Kidney (tissue), 14 donors: ENCODE data around the gene IL22. TPM values are rescaled to one million over a fixed set of nuclear protein-coding genes. Genes with fewer than 3 reads are reported as not detected.
A peak's percentile ranks its signal among the peaks of the same experiment; 100 is the strongest.

ENCODE experiments used
- DNase-seq, 5 donors: peaks; one replicate each; pipeline ENCODE4 v3.0.0-alpha.2; 2013 to 2020
- FAIRE-seq: peaks from 2 replicates; lab custom pipeline; 2012; peaks lifted over from hg19 to GRCh38; lab: Jason Lieb, UNC
- H3K27ac ChIP-seq, 2 donors: one replicate each; pipeline ENCODE4 v1.7.0; 2013; ENCODE audit warnings: low read depth in 2 of 2, low read length in 2 of 2, inconsistent platforms in 1 of 2
- H3K27me3 ChIP-seq: one replicate; pipeline ENCODE4 v1.7.1; 2013; ENCODE audit warnings: low read length, inconsistent platforms; ENCODE audit not compliant: control insufficient read depth, insufficient read depth
- H3K36me3 ChIP-seq, 3 donors: one replicate each; pipeline versions ENCODE4 v1.7.0 to v1.7.1; 2013; ENCODE audit warnings: low read length in 3 of 3, control low read depth in 1 of 3, inconsistent platforms in 1 of 3; ENCODE audit not compliant: insufficient read depth in 3 of 3, control insufficient read depth in 2 of 3
- H3K4me1 ChIP-seq, 3 donors: one replicate each; pipeline versions ENCODE4 v1.7.0 to v1.7.1; 2013; ENCODE audit warnings: low read length in 3 of 3, inconsistent platforms in 1 of 3, low read depth in 1 of 3; ENCODE audit not compliant: control insufficient read depth in 2 of 3, insufficient read depth in 2 of 3
- H3K4me3 ChIP-seq, 3 donors: one replicate each; pipeline versions ENCODE4 v1.7.0 to v1.8.1; 2013; ENCODE audit warnings: low read length in 3 of 3, control low read depth in 1 of 3, inconsistent platforms in 1 of 3
- H3K9ac ChIP-seq, 3 donors: one replicate each; pipeline versions ENCODE4 v1.7.0 to v1.7.1; 2013; ENCODE audit warnings: low read length in 3 of 3, control low read depth in 1 of 3, inconsistent platforms in 1 of 3
- H3K9me3 ChIP-seq, 3 donors: one replicate each; pipeline versions ENCODE4 v1.7.0 to v1.7.1; 2013; ENCODE audit warnings: low read length in 3 of 3, control low read depth in 1 of 3, inconsistent platforms in 1 of 3; ENCODE audit not compliant: control insufficient read depth in 2 of 3, insufficient read depth in 1 of 3
- intact Hi-C: fragments of 100-400 bp; cut with DNase I; formaldehyde crosslinking; loops from one replicate; pipeline ENCODE4 v1.11.1; 2022
- polyA plus RNA-seq: library from polyadenylated mRNA; stranded (reverse); fragments of 350-450 nt; fragmentation: Illumina TruSeq; extraction: RNeasy Lipid Tissue Mini Kit (QIAGEN cat#74804); gene quantifications from one replicate; pipeline ENCODE4 v1.2.3, GENCODE V29; 2014; ENCODE audit warnings: low read depth, low replicate concordance; ENCODE audit not compliant: insufficient read depth
- total RNA-seq: library from RNA; stranded (reverse); fragmentation: NEBNext Ultra II Directional; extraction: Animal tissue kit (Norgen Biotek cat#: 25700); gene quantifications from one replicate; pipeline ENCODE4 v1.2.1, GENCODE V29; 2021
- TF ChIP-seq, protein P1 (sequence below): IDR thresholded peaks from 3 replicates; pipeline ENCODE4 v1.5.1; 2012; ENCODE audit warnings: mild to moderate bottlenecking, moderate library complexity, borderline replicate concordance; ENCODE audit not compliant: insufficient read depth; ENCODE audit errors: extremely low read depth
- donor health status: control.
- donor health status: control.
- donor health status: control.
- donor health status: control.
- donor health status: control.
- donor health status: DM: yes; HTN: yes; CAD: no.
- donor health status: Normal renal cell carcinoma (clear cell type).

The IL22 gene
- total and polyA plus RNA-seq, 2 donors from 2014 or later, result not detected

DNA sequence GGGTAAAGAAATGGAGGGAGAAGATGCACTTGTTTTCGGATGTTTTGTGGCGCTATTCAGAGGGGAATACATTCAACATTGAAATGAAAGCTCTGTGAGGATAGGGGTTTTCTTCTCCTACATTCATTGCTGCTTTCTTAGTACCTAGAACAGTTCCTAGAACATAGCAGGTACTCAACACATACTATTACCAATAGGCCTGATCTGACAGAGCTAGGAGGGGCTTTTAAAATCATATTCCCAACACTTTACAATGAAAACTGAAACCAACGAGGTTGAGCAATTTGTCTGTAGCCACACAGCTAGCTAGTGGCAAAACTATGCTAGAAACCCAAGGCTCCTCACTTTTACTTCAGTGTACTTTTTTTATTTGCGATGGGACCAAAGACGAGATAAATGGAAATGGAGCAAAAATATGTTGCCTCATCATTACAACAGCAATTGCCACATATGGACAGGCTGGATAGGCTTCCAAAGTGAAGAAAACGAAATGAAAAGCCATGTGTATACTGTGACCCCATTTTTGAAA, 23.1 kb upstream of the IL22 start:
- H3K36me3 ChIP-seq, result no peaks in the 10 kb centered on the region
- no peak overlapping the region for H3K9ac ChIP-seq
- no peaks in the 10 kb centered on the region for H3K4me1 ChIP-seq
- intact Hi-C loops, result no loop called here
- H3K4me3 ChIP-seq, result no peak overlapping the region
- no peaks in the 10 kb centered on the region for H3K27me3 ChIP-seq
- no peak overlapping the region for H3K27ac ChIP-seq
- no peak for DNase-seq
- FAIRE-seq, result no peak
- TF ChIP-seq, protein P1, sequence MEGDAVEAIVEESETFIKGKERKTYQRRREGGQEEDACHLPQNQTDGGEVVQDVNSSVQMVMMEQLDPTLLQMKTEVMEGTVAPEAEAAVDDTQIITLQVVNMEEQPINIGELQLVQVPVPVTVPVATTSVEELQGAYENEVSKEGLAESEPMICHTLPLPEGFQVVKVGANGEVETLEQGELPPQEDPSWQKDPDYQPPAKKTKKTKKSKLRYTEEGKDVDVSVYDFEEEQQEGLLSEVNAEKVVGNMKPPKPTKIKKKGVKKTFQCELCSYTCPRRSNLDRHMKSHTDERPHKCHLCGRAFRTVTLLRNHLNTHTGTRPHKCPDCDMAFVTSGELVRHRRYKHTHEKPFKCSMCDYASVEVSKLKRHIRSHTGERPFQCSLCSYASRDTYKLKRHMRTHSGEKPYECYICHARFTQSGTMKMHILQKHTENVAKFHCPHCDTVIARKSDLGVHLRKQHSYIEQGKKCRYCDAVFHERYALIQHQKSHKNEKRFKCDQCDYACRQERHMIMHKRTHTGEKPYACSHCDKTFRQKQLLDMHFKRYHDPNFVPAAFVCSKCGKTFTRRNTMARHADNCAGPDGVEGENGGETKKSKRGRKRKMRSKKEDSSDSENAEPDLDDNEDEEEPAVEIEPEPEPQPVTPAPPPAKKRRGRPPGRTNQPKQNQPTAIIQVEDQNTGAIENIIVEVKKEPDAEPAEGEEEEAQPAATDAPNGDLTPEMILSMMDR, result no peak
- no peaks in the 10 kb centered on the region for H3K9me3 ChIP-seq

DNA sequence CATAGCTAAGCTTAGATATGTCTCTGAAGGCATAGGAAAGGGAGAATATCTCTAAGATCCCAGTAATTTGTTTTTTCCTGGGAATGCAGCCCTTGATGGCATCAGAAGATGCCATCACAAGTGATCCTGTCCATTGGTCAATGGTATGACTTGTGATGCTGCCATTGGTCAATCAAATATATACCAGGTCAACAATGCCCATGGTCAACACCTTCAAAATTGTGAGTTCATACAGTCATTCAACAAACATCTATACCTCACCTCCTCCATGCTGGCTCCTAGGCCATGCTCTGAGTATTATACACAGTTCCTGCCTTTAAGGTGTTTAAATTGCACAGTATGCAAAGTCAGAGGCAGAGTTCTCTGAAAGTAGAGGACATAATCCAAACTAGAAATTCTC, 19.3 kb upstream of the IL22 start:
- TF ChIP-seq, protein P1, result no peak
- Histone ChIP-seq H3K36me3 (no peaks in the 10 kb centered on the region), H3K4me1 (no peaks in the 10 kb centered on the region), H3K27me3 (no peaks in the 10 kb centered on the region), H3K9me3 (no peaks in the 10 kb centered on the region), H3K4me3 (no peak overlapping the region), H3K9ac (no peak overlapping the region), H3K27ac (no peak overlapping the region)
- intact Hi-C loops, result no loop called here
- FAIRE-seq (no peak), DNase-seq (no peak)

GRCh38 chr12:68271346-68271745, 17.9 kb upstream of the IL22 start:
- intact Hi-C loops, result no loop called here
- Histone ChIP-seq H3K4me1 (no peaks in the 10 kb centered on the region), H3K27me3 (no peaks in the 10 kb centered on the region), H3K9me3 (no peaks in the 10 kb centered on the region), H3K27ac (no peak overlapping the region), H3K36me3 (no peaks in the 10 kb centered on the region), H3K4me3 (no peak overlapping the region), H3K9ac (no peak overlapping the region)
- TF ChIP-seq, protein P1, result no peak
- DNase-seq (peak in 1 of 5 donors; percentile 26), FAIRE-seq (no peak)

GRCh38 chr12:68270358-68270757, 17.0 kb upstream of the IL22 start:
- Histone ChIP-seq H3K4me3 (no peak overlapping the region), H3K36me3 (no peaks in the 10 kb centered on the region), H3K4me1 (no peaks in the 10 kb centered on the region), H3K27ac (no peak overlapping the region), H3K27me3 (no peaks in the 10 kb centered on the region), H3K9ac (no peak overlapping the region), H3K9me3 (no peaks in the 10 kb centered on the region)
- peak in 1 of 5 donors; percentile 36 for DNase-seq
- TF ChIP-seq, protein P1, result no peak
- FAIRE-seq, result no peak
- intact Hi-C loops, result no loop called here
